H1 (cell line): ENCODE measurements around the gene TTC27. TPM values are rescaled to one million over a fixed set of nuclear protein-coding genes. Genes with fewer than 3 reads are reported as not detected.

Experiments
- CTCF ChIA-PET: fragments of 300-600 bp; sonication (Branson Sonifier 250); formaldehyde crosslinking; loops from one replicate; lab custom pipeline; 2021; ENCODE audit not compliant: partially characterized antibody; lab: Charles Lee
- POLR2A ChIA-PET: fragments of 300-600 bp; sonication (Branson Sonifier 250); formaldehyde crosslinking; loops from one replicate; lab custom pipeline; 2021; ENCODE audit warnings: inconsistent platforms; ENCODE audit not compliant: partially characterized antibody; lab: Charles Lee
- DNase-seq, 2 experiments: peaks; one replicate each; pipeline versions ENCODE4 v3.0.0 to v3.0.0-alpha.2; 2010 to 2022; ENCODE audit warnings: low spot score in 2 of 2, low read depth in 1 of 2, mixed read lengths in 1 of 2
- FAIRE-seq: peaks from 2 replicates; lab custom pipeline; 2011; peaks lifted over from hg19 to GRCh38; lab: Jason Lieb, UNC
- H2AFZ ChIP-seq: 2 replicates; pipeline ENCODE4 v1.8.1; 2012; ENCODE audit warnings: low read length, inconsistent platforms
- H2AK5ac ChIP-seq: 2 replicates; pipeline ENCODE4 v1.6.1; 2013; ENCODE audit warnings: low read depth, low read length
- H2BK120ac ChIP-seq: replicated peaks from 2 replicates; pipeline ENCODE3; 2013; ENCODE audit warnings: low read depth, low read length, inconsistent platforms
- H2BK12ac ChIP-seq: 2 replicates; pipeline ENCODE4 v1.6.1; 2013; ENCODE audit warnings: low read depth, low read length
- H2BK15ac ChIP-seq: 2 replicates; pipeline ENCODE4 v1.6.1; 2013; ENCODE audit warnings: low read length
- H2BK20ac ChIP-seq: 2 replicates; pipeline ENCODE4 v1.6.1; 2013; ENCODE audit warnings: low read length
- H2BK5ac ChIP-seq: 2 replicates; pipeline ENCODE4 v1.6.1; 2013; ENCODE audit warnings: low read depth, low read length
- H3K14ac ChIP-seq: 2 replicates; pipeline ENCODE4 v1.6.1; 2013; ENCODE audit warnings: inconsistent platforms; ENCODE audit not compliant: insufficient read length
- H3K18ac ChIP-seq: 2 replicates; pipeline ENCODE4 v1.6.1; 2013; ENCODE audit warnings: low read length; ENCODE audit errors: extremely low read depth
- H3K23ac ChIP-seq: 2 replicates; pipeline ENCODE4 v1.6.1; 2013; ENCODE audit warnings: inconsistent platforms; ENCODE audit not compliant: insufficient read length
- H3K23me2 ChIP-seq: 2 replicates; pipeline ENCODE4 v1.6.1; 2013; ENCODE audit warnings: low read depth, low read length
- H3K27ac ChIP-seq: 2 replicates; pipeline ENCODE4 v1.6.1; 2011; ENCODE audit warnings: low read depth, low read length, inconsistent platforms
- H3K27me3 ChIP-seq, 4 experiments: replicated peaks in 1 of 4; 1 replicate in 1 of 4; 2 replicates in 3 of 4; pipeline versions ENCODE4 v1.6.1 to v1.8.1; 2011 to 2013; ENCODE audit warnings: low read length in 3 of 4, mild to moderate bottlenecking in 3 of 4, inconsistent platforms in 2 of 4, mixed read lengths in 2 of 4, moderate library complexity in 1 of 4; ENCODE audit not compliant: control insufficient read depth in 3 of 4, insufficient read depth in 3 of 4; ENCODE audit errors: extremely low read depth in 1 of 4
- H3K36me3 ChIP-seq, 4 experiments: 2 replicates each; pipeline versions ENCODE4 v1.6.1 to v1.8.1; 2011 to 2013; ENCODE audit warnings: mild to moderate bottlenecking in 4 of 4, low read length in 3 of 4, moderate library complexity in 2 of 4, control low read depth in 1 of 4, inconsistent platforms in 1 of 4; ENCODE audit not compliant: insufficient read depth in 4 of 4, control insufficient read depth in 2 of 4
- H3K4ac ChIP-seq: replicated peaks from 2 replicates; pipeline ENCODE3; 2013; ENCODE audit warnings: low read length, low read depth, mixed read lengths, inconsistent platforms; ENCODE audit not compliant: insufficient read length
- H3K4me1 ChIP-seq, 4 experiments: replicated peaks in 1 of 4; 1 replicate in 1 of 4; 2 replicates in 3 of 4; pipeline versions ENCODE4 v1.6.1 to v1.8.1; 2011 to 2013; ENCODE audit warnings: low read length in 3 of 4, inconsistent platforms in 2 of 4, mixed read lengths in 1 of 4; ENCODE audit not compliant: insufficient read depth in 4 of 4, control insufficient read depth in 3 of 4
- H3K4me2 ChIP-seq, 2 experiments: 2 replicates each; pipeline versions ENCODE4 v1.6.1 to v1.8.1; 2011 to 2013; ENCODE audit warnings: low read depth in 2 of 2, low read length in 2 of 2, control low read depth in 1 of 2, inconsistent platforms in 1 of 2, mild to moderate bottlenecking in 1 of 2; ENCODE audit not compliant: insufficient read depth in 1 of 2
- H3K4me3 ChIP-seq, 4 experiments: fragments of 200-600, 300-600 bp in 1 of 4; sonication (generic), shearing (Covaris generic), sonication (Bioruptor Twin) in 1 of 4; 2 replicates each; pipeline versions ENCODE4 v1.5.1 to v1.8.1; 2011 to 2016; ENCODE audit warnings: low read length in 4 of 4, low read depth in 3 of 4, control low read depth in 2 of 4, inconsistent platforms in 2 of 4, mild to moderate bottlenecking in 2 of 4, mixed read lengths in 1 of 4, moderate library complexity in 1 of 4; ENCODE audit not compliant: insufficient read depth in 2 of 4; ENCODE audit errors: extremely low read depth in 1 of 4
- H3K56ac ChIP-seq: replicated peaks from 2 replicates; pipeline ENCODE3; 2013; ENCODE audit warnings: low read depth, mild to moderate bottlenecking, mixed read lengths, low read length, inconsistent platforms; ENCODE audit not compliant: insufficient read length
- H3K79me1 ChIP-seq: 2 replicates; pipeline ENCODE4 v1.6.1; 2013; ENCODE audit warnings: low read depth, low read length, control low read depth
- H3K79me2 ChIP-seq, 2 experiments: 2 replicates each; pipeline versions ENCODE4 v1.6.1 to v1.8.1; 2012 to 2013; ENCODE audit warnings: low read length in 2 of 2, mild to moderate bottlenecking in 2 of 2, inconsistent platforms in 1 of 2; ENCODE audit not compliant: insufficient read depth in 2 of 2, control insufficient read depth in 1 of 2
- H3K9ac ChIP-seq, 4 experiments: replicated peaks in 1 of 4; 1 replicate in 1 of 4; 2 replicates in 3 of 4; pipeline versions ENCODE4 v1.6.1 to v1.8.1; 2011 to 2013; ENCODE audit warnings: low read depth in 3 of 4, low read length in 3 of 4, control low read depth in 2 of 4, mild to moderate bottlenecking in 2 of 4, moderate library complexity in 2 of 4, inconsistent platforms in 1 of 4; ENCODE audit errors: extremely low read depth in 1 of 4
- H3K9me3 ChIP-seq, 2 experiments: 2 replicates each; pipeline versions ENCODE4 v1.6.1 to v1.8.1; 2012 to 2013; ENCODE audit warnings: mild to moderate bottlenecking in 2 of 2, moderate library complexity in 2 of 2, control low read depth in 1 of 2, inconsistent platforms in 1 of 2, low read depth in 1 of 2, low read length in 1 of 2, mixed read lengths in 1 of 2; ENCODE audit not compliant: insufficient read depth in 2 of 2
- H4K20me1 ChIP-seq, 2 experiments: replicated peaks in 1 of 2; 2 replicates each; pipeline versions ENCODE3 to v1.8.1; 2011 to 2013; ENCODE audit warnings: inconsistent platforms in 2 of 2, low read length in 2 of 2, mild to moderate bottlenecking in 1 of 2; ENCODE audit not compliant: insufficient read depth in 2 of 2, control insufficient read depth in 1 of 2
- H4K5ac ChIP-seq: 2 replicates; pipeline ENCODE4 v1.6.1; 2013; ENCODE audit warnings: low read length, low read depth, mixed read lengths, inconsistent platforms; ENCODE audit not compliant: insufficient read length
- H4K8ac ChIP-seq: 2 replicates; pipeline ENCODE4 v1.8.0; 2013; ENCODE audit warnings: mild to moderate bottlenecking, moderate library complexity, low read length, inconsistent platforms; ENCODE audit not compliant: insufficient read depth; ENCODE audit errors: extremely low read depth
- H4K91ac ChIP-seq: replicated peaks from 2 replicates; pipeline ENCODE3; 2013; ENCODE audit warnings: low read length, mixed read lengths, inconsistent platforms; ENCODE audit not compliant: insufficient read length
- BACH1 ChIP-seq: IDR thresholded peaks from 2 replicates; pipeline ENCODE4 v1.6.1; 2012; ENCODE audit warnings: low read length, improper control_type of control experiment
- BCL11A ChIP-seq, 2 experiments: IDR thresholded peaks; one replicate each; pipeline ENCODE4 v1.6.1; 2011; ENCODE audit warnings: low read depth in 2 of 2, low read length in 2 of 2, mild to moderate bottlenecking in 2 of 2
- EP300 ChIP-seq, 2 experiments: IDR thresholded peaks; 1 replicate in 1 of 2; 2 replicates in 1 of 2; pipeline ENCODE4 v1.6.1; 2011 to 2012; ENCODE audit warnings: low read depth in 2 of 2, low read length in 2 of 2, mild to moderate bottlenecking in 2 of 2, borderline replicate concordance in 1 of 2, inconsistent platforms in 1 of 2, moderate library complexity in 1 of 2
- GTF2F1 ChIP-seq: IDR thresholded peaks from 2 replicates; pipeline ENCODE4 v1.6.1; 2012; ENCODE audit warnings: low read depth, low read length, improper control_type of control experiment, borderline replicate concordance
- KDM1A ChIP-seq: fragments of 200-600, 300-600 bp; sonication (generic); IDR thresholded peaks from 2 replicates; pipeline ENCODE4 v1.7.1; 2016; ENCODE audit warnings: mild to moderate bottlenecking, low read length, borderline replicate concordance
- MAX ChIP-seq: IDR thresholded peaks from 2 replicates; pipeline ENCODE4 v1.6.1; 2012; ENCODE audit warnings: inconsistent platforms
- RAD21 ChIP-seq, 2 experiments: IDR thresholded peaks in 1 of 2; conservative IDR thresholded peaks in 1 of 2; 2 replicates each; pipeline ENCODE4 v1.6.1; 2011; ENCODE audit warnings: low read depth in 2 of 2, low read length in 2 of 2, improper control_type of control experiment in 1 of 2, inconsistent platforms in 1 of 2, mild to moderate bottlenecking in 1 of 2, moderate library complexity in 1 of 2
- RFX5 ChIP-seq: IDR thresholded peaks from 2 replicates; pipeline ENCODE4 v1.6.1; 2011; ENCODE audit warnings: low read depth, low read length, improper control_type of control experiment, borderline replicate concordance
- RXRA ChIP-seq: IDR thresholded peaks from 2 replicates; pipeline ENCODE4 v1.6.1; 2011; ENCODE audit warnings: low read depth, mild to moderate bottlenecking, low read length, moderate library complexity; ENCODE audit not compliant: insufficient read depth
- SIRT6 ChIP-seq: IDR thresholded peaks from one replicate; pipeline ENCODE4 v1.7.1; 2012; ENCODE audit warnings: low read length, inconsistent platforms
- SP2 ChIP-seq: IDR thresholded peaks from 2 replicates; pipeline ENCODE4 v1.6.1; 2012; ENCODE audit warnings: mild to moderate bottlenecking, low read length, inconsistent platforms
- SP4 ChIP-seq: IDR thresholded peaks from 2 replicates; pipeline ENCODE4 v1.6.1; 2012; ENCODE audit warnings: low read length, inconsistent platforms
- TAF7 ChIP-seq: optimal IDR thresholded peaks from 2 replicates; pipeline ENCODE3; 2011; ENCODE audit warnings: low read depth, mild to moderate bottlenecking, inconsistent platforms, low read length, moderate library complexity, borderline replicate concordance
- ZNF274 ChIP-seq: IDR thresholded peaks from 2 replicates; pipeline ENCODE4 v1.7.0; 2012; ENCODE audit warnings: low read length, borderline replicate concordance; ENCODE audit errors: extremely low read depth
- WGBS, 2 experiments: shearing (Covaris generic) in 1 of 2; methylation state at CpG; one replicate each; pipeline versions ENCODE4 v1.1.6 to v1.1.7; 2013 to 2015; ENCODE audit warnings: low lambda C conversion rate in 2 of 2, mixed read lengths in 2 of 2, inconsistent platforms in 1 of 2, low coverage in 1 of 2, missing lambda C conversion rate in 1 of 2; ENCODE audit not compliant: insufficient replicate concordance in 2 of 2, insufficient coverage in 1 of 2, insufficient read length in 1 of 2; ENCODE audit errors: extremely low coverage in 1 of 2, missing lambda C conversion rate in 1 of 2; 5-methylcytosine and 5-hydroxymethylcytosine counted together
- polyA plus RNA-seq, 7 experiments: library from polyadenylated mRNA; depleted of rRNA in 3 of 7; stranded (reverse) in 5 of 7; unstranded in 2 of 7; fragments of >200 nt in 5 of 7; fragments of 200-250 nt in 2 of 7; gene quantifications; 1 replicate in 5 of 7; 2 replicates in 1 of 7; 4 replicates in 1 of 7; pipeline versions ENCODE4 v1.2.1 to v1.2.3, GENCODE V29; 2011 to 2013; ENCODE audit warnings: missing spikeins in 2 of 7, mixed read lengths in 2 of 7
- total RNA-seq: library from RNA; stranded (reverse); fragmentation: NEBNext Ultra II Directional; extraction: Animal tissue kit (Norgen Biotek cat#: 25700); gene quantifications from 2 replicates; pipeline ENCODE4 v1.2.1, GENCODE V29; 2021

TTC27 gene
- total and polyA plus RNA-seq, 2 of the 8 experiments (the other 6 are each of a cell fraction or from before 2014, with no cell fraction given), result 13.8 to 29.1 TPM

GRCh38 chr2:32632089-32632488 lies 4.2 kb downstream of the TTC27 start:
- FAIRE-seq (no peak), DNase-seq (no peak)
- H4K91ac ChIP-seq, result no peak overlapping the region
- no peak overlapping the region for H2BK5ac ChIP-seq
- no peak overlapping the region for H3K4me3 ChIP-seq
- H3K9me3 ChIP-seq, result no peaks in the 10 kb centered on the region
- H4K5ac ChIP-seq, result no peak overlapping the region
- no peak overlapping the region for H3K4ac ChIP-seq
- no peak overlapping the region for H2AFZ ChIP-seq
- no peak overlapping the region for H2AK5ac ChIP-seq
- H3K36me3 ChIP-seq, result peaks cover 0 to 15% (median 0%) of the 10 kb centered on the region in 4 experiments; a peak in 2 of 8 replicates
- H3K27me3 ChIP-seq, result no peaks in the 10 kb centered on the region
- H2BK15ac ChIP-seq, result no peak overlapping the region
- 94% methylated on average over 5 of the region's 5 CpGs; no CpG with 5 or more reads in 1 of the 2 experiments for WGBS, 2 experiments
- no peak overlapping the region for H3K56ac ChIP-seq
- H4K20me1 ChIP-seq, result no peaks in the 10 kb centered on the region
- H2BK12ac ChIP-seq, result no peak overlapping the region
- H3K79me1 ChIP-seq, result no peaks in the 10 kb centered on the region
- no peak overlapping the region for H3K4me2 ChIP-seq
- H3K4me1 ChIP-seq, result no peaks in the 10 kb centered on the region
- POLR2A ChIA-PET, result interaction anchor here (0.6 kb wide), 1 partner anchor 12 kb away, joined by 3 read pairs; no protein-coding TSS in a partner anchor
- no peak overlapping the region for H3K18ac ChIP-seq
- H2BK120ac ChIP-seq, result no peak overlapping the region
- CTCF ChIA-PET, result interaction anchor here (0.7 to 1.6 kb wide), 2 partner anchors 15 to 1010 kb away, joined by 6 read pairs; no protein-coding TSS in a partner anchor
- H3K14ac ChIP-seq, result no peak overlapping the region
- H3K23ac ChIP-seq, result no peak overlapping the region
- peaks cover 0 to 4% of the 10 kb centered on the region in 2 experiments; a peak in 1 of 4 replicates for H3K79me2 ChIP-seq
- no peak overlapping the region for H4K8ac ChIP-seq
- H3K27ac ChIP-seq, result no peak overlapping the region
- H3K23me2 ChIP-seq, result peaks cover 8% of the 10 kb centered on the region; the same call in 1 of the 2 replicates
- no peak overlapping the region for H2BK20ac ChIP-seq
- H3K9ac ChIP-seq, result no peak overlapping the region
- TF ChIP-seq ZNF274, result no peak
- no peak for TF ChIP-seq GTF2F1
- TF ChIP-seq SP4, result no peak
- TF ChIP-seq EP300 (IDR thresholded peaks at IDR 0.05; ENCODE audit: borderline replicate concordance in 1 of 2, low read depth in 2 of 2, low read length in 2 of 2), result no peak
- TF ChIP-seq BCL11A (IDR thresholded peaks at IDR 0.05; ENCODE audit: low read depth in 2 of 2, low read length in 2 of 2), result no peak
- TF ChIP-seq KDM1A, result no peak
- TF ChIP-seq MAX, result no peak
- TF ChIP-seq RAD21 (IDR thresholded peaks at IDR 0.05 in 1 of 2, conservative IDR thresholded peaks at IDR 0.05 in 1 of 2; ENCODE audit: low read depth in 2 of 2, low read length in 2 of 2), result no peak
- no peak for TF ChIP-seq SIRT6
- TF ChIP-seq BACH1, result no peak
- TF ChIP-seq TAF7, result no peak
- no peak for TF ChIP-seq SP2
- no peak for TF ChIP-seq RFX5
- TF ChIP-seq RXRA, result no peak
